AG08396 (cell line): ENCODE results near the gene IRGQ.
"Not testable (repeated sequence)": the region's sequence is repeated elsewhere in the genome, so short reads cannot be mapped to it uniquely, and the experiment has no call there.

Experiments used
- DNase-seq: peaks from one replicate; pipeline ENCODE4 v3.0.0; 2012; ENCODE audit warnings: low spot score, mixed read lengths

The IRGQ gene

DNA sequence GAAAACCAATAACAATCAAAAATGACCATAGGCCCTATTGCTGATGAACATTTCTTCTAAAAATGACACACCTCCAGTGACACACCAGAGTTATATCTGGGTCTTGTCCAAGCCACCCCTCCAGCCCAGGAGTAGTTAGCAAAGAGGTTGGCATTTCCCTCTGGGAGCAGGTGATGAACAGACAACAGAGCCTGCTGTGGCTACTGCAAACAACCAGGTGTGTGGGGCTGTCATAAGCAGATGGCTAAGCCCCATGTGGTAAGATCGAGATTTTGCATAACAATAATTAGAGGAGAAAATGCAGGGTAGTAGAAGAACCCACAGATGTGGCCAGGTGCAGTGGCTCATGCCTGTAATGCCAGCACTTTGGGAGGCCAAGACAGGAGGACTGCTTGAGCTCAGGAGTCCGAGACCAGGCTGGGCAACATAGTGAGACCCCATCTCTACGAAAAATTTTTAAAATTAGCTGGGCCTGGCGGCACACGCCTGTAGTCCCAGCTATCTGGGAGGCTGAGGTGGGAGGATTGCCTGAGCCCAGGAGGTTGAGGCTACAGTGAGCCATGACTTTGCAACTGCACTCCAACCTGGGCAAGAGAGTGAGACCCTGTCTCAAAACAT lies 25.7 kb downstream of the IRGQ start:
- no peak for DNase-seq

DNA sequence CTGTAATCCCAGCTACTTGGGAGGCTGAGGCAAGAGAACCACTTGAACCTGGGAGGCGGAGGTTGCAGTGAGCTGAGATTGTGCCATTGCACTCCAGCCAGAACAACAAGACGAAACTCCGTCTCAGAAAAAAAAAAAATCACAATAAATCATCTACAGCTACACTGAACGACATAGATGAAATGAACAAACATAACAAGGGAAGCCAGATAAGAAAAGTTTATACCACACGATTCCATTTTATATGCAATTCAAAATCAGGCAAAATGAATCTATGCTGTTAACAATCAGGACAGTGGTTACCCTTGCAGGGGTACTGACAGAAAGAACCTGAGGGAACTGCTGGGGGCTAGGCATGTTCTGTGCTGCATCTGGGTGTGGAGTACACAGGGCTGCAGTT lies 26.3 kb downstream of the IRGQ start:
- DNase-seq = no peak

GRCh38 chr19:43564800-43565199 lies 31.1 kb downstream of the IRGQ start:
- no peak for DNase-seq

- DNase-seq = no peak
These were observed 32.0 kb downstream of the IRGQ start for GRCh38 chr19:43563816-43564457.

DNA sequence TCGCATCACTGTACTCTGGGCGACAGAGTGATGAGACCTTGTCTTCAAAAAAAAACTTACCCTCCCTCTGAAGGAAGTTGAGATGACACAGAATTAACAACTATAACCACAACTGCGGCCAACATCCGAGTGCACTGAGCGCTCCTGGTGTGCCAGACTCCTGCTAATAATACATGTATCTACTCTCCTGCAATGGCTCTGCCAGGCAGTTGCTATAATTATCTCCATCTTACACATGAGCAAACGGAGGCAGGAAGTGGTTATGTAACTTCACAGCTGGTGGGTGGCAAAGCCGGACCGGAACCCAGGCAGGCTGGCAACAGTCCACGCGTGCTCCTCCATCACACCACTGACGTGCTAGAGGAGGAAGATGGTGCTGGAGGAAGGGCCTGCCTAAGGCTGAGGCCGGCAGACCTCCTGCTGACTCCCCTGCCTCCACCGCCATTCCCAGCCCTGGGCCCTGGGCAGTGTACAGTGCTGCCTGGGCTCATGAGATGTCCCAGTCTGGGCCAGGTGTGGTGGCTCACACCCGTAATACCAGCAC lies 33.2 kb downstream of the IRGQ start:
- DNase-seq = peak; percentile 42

DNA sequence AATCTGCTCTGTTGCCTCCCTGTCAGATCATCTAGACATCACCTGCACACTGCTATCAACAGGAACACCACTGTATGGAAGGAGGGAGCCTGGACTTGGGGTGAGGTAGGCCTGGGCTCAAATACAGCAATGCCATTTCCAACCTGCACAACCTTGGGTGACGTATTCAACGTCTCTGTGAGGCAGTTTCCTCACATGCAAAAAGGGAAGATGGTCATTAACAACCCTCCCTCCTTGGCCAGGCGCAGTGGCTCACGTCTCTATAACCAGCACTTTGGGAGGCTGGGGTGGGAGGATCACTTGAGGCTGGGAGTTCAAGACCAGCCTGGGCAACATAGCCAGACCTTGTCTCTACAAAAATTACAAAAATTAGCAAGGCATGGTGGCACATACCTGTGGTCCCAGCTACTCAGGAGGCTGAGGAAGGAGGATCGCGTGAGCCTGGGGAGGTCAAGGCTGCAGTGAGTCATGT lies 33.7 kb downstream of the IRGQ start:
- DNase-seq = no peak

DNA sequence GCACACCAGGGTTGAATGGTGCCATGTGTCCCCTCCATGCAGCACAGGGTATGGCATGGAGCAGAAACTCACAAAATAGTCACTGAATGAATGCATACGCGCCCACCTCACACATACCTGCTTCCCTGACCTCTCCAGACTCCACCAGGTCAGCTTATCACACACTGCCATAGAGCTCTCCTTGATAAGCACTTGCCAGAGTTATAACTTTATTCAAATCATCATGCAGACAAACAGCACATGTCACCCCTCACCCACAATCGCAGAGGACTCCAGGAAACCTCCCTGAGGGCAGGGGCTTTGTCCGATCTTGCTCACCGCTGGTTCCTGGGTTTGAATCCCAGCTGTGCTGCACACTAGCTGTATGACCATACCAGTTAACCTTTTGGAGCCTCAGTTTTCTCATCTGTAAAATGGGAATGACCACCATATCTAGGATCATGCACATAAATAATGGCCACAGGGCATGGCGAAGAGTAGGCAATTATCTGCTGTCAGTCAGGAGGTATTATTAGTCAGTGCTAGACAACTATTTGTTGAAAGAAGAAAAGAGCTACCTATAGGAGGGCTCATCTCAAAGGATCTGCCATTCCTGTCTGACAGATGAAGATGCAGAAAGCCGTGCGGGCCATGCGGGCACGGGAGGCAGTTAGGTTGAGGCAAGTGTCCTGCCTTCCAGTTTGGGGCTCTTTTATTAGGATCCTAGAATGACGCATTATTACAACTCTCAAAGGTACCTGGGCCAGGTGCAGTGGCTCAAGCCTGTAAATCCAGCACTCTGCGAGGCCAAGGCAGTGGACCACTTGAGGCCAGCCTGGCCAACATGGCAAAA lies 34.6 kb downstream of the IRGQ start:
- no peak for DNase-seq

- DNase-seq = no peak
These were observed 35.2 kb downstream of the IRGQ start for GRCh38 chr19:43560687-43561086.

GRCh38 chr19:43555185-43555770 lies 40.7 kb downstream of the IRGQ start:
- peak; percentile 82 for DNase-seq

DNA sequence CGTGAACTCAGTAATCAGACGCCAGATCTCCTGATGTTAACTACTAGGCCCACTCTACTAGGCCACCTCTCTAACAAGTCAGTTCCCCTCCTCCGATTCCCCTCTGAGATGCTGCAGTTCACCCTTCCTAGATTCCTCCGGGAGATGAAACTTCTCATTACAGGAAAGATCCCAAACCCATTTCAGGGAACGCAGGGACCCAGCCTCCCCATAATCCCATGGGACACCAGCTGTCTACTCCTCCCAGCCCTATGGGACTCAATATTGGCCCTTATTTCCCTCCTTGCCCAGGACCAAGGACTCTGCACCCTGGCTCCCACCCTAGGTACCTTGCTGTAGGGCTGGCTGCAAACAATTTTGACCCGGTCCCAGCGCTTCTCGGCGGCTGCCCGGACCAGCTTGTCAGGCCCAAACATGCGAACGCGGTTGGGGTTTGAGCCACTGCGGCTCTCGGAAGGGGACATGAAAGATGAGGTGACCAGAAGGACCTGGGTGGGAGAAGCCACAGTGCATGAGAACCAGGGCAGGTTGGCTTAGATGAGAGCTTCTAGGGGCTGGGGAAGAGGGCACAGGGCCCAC lies 41.5 kb downstream of the IRGQ start:
- no peak for DNase-seq

DNA sequence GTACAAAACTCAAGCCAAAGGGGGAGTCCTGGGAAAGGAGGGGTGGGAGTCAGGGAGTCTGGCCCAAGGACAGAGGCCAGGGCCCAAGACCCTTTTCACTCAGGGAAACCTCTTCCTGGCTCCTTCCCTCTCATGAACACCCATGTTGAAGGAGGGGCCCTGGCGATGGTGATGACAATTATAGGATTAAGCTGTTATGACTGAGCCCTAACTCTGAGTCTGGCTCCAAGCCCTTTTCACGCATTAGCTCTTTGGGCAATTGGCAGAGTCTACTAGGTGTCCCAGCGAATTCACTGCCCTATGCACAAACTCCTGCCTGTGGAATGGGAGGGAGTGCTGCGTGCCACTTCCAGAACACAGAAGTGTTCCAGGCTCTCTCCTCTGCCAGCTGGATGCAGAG lies 42.3 kb downstream of the IRGQ start:
- no peak for DNase-seq

DNA sequence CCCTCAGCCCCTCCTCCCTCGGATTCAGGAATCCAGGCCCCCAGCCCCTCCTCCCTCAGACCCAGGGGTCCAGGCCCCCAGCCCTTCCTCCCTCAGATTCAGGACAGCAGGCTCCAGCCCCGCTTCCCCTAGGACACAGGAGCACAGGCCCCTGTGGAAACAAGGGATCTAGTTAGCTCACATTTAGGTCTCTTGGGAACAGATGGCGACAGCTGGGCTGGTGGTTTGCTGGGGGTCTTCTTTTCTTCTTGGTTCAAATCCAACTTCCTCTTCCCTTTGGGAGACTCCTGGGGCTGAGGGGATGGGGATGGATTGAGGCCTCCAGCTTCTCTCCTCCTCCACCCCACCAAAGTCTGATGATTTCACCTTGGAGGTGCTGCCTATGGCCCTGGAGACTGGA lies 43.3 kb downstream of the IRGQ start:
- no peak for DNase-seq

- no peak for DNase-seq
These were observed 43.8 kb downstream of the IRGQ start for GRCh38 chr19:43552198-43552450.

- no peak for DNase-seq
These were observed 44.3 kb downstream of the IRGQ start for GRCh38 chr19:43551399-43552197.

DNA sequence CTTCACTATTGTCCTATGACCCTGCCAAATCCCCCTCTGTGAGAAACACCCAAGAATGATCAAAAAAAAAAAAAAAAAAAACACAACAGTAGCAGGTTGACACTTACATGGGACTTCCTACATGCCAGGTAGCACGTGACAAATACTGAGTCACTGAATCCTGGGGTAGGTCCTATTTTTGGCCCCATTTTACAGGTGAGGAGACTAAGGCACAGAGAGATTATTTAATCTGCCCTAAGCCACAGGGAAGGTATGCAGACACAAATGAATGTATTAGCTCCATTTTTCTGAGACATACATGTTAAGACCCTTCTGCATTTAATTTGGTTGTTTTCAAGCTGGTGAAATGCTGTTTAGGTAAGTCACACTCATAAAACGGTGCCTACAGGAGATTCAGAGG lies 47.2 kb downstream of the IRGQ start:
- no peak for DNase-seq

DNA sequence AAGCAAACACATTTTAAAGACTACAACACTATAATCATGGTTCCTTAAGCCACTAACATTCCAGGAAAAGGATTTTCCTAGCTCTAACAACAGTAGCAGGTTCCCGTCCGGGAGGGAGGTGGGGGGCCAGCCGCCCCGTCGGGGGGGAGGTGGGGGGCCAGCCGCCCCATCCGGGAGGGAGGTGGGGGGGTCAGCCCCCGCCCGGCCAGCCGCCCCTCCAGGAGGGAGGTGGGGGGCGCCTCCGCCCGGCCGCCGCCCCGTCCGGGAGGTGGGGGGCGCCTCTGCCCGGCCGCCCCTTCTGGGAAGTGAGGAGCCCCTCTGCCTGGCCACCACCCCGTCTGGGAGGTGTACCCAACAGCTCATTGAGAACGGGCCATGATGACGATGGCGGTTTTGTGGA lies 48.0 kb downstream of the IRGQ start:
- DNase-seq = not testable (repeated sequence)

DNA sequence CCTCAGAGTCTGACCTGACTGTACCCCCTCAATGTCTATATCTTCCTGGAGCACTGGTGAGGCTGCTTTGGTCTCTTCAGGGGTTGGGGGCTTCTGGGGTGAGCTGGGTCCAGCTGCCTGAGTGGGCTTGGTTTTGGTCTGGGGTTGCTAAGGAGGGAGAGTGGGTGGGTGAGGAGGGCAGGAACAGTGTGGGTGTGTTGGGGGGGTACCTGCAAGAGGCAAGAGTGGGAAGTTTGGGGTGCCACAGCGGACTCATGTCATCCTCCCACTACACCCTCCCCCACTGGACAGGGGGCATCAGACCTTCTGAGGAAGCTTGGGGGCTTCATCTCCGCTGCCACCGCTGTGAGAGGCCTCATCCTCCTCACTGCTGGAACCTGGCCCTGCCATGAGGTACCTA lies 49.4 kb downstream of the IRGQ start:
- DNase-seq = no peak

DNA sequence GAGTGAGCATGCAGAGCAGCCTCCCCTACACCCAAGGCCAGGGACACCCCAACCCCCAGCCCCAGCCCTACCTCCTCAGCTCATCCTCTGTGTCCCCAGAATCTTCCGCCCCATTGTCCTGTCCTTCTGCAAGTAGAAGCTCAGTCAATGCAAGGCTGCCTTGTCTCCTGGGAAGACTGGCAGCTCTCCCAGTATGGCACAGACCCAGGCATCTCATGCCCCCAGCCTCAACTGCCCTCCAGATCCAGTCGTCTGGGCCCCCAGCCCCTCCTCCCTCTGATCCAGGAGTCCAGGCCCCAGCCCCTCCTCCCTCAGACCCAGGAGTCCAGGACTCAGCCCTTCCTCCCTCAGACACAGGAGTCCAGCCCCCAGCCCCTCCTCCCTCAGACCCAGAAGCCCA lies 50.0 kb downstream of the IRGQ start:
- no peak for DNase-seq

DNA sequence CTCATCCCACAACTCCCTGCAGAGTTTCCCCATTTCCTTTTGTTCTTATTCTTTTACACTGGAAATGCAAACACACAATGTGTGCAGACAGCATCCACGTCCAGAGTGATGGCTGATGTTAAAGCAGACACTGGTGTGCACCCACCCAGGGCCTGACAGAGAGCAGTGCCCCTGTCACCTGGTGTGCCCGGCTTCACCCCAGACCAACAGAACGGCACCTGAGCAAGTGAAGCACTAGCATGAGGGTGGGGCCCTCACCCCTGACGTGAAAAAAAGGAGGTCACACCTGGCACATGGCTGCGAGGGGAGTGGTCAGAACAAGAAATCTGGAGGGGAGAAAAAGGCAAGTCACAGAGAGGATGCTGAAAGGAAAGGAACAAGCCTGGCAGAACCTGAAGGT lies 50.7 kb downstream of the IRGQ start:
- no peak for DNase-seq

GRCh38 chr19:43544077-43544476 lies 51.9 kb downstream of the IRGQ start:
- no peak for DNase-seq

DNA sequence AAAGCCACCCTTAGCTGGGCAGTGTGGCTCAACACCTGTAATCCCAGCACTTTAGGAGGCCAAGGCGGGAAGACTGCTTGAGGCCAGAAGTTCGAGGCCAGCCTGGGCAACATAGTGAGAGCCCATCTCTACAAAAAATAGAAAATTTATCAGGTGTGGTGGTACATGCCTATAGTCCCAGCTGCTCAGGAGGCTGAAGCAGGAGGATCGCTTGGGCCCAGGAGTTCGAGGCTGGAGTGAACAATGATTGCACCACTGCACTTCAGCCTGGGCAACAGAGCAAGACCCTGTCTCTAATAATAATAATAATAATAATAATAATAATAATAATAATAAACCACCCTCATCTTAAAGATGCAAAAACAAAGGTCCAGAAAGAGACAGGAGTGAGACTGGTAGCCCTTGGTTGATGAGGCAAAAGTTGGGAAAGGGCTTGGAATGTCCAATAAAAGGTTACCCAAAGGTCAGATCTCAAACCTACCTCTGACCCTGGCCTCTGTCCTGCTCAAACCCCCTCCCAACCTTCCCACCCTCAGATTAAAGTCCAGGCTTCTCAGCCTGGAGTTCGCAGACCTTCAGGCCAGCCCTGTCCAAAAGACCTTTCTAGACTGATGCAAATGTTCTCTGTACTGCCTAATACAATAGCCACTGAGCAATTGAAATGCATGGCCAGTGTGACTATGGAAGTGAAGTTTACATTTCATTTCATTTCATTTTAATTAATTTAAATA lies 53.8 kb downstream of the IRGQ start:
- no peak for DNase-seq
